B cell (primary cell): ENCODE results near the gene MRPS24.

Experiments
- EZH2 ChIP-seq: IDR thresholded peaks from 2 replicates; pipeline ENCODE4 v1.6.1; 2012; ENCODE audit warnings: borderline replicate concordance, low read depth, mild to moderate bottlenecking, moderate library complexity, low read length; ENCODE audit not compliant: insufficient read depth, poor library complexity, severe bottlenecking
- TF ChIP-seq, protein P1 (sequence below): fragments of 200-600 bp; IDR thresholded peaks from one replicate; pipeline ENCODE4 v1.8.0; 2022; ENCODE audit warnings: antibody characterized with exemption, mild to moderate bottlenecking

DNA sequence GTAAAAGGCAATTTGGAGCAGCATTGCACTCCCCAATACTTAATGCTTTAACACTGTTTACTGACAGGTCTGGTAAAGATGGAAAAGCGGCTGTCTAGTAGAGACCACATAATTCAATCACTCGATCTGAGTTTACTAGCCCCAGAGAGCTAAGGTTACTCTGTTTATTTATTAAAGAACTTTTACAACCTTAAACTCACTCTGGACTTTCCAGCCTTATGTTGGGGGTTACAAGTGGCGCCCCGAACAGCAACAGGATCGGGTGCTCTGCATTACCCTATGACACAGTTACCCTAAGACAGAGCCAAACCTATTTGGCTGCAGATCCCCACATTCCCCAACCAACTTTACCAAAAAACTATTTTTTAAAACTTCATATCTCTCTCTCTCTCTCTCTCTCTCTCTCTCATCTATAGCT is 43.9 kb downstream of the MRPS24 start:
- TF ChIP-seq, protein P1, sequence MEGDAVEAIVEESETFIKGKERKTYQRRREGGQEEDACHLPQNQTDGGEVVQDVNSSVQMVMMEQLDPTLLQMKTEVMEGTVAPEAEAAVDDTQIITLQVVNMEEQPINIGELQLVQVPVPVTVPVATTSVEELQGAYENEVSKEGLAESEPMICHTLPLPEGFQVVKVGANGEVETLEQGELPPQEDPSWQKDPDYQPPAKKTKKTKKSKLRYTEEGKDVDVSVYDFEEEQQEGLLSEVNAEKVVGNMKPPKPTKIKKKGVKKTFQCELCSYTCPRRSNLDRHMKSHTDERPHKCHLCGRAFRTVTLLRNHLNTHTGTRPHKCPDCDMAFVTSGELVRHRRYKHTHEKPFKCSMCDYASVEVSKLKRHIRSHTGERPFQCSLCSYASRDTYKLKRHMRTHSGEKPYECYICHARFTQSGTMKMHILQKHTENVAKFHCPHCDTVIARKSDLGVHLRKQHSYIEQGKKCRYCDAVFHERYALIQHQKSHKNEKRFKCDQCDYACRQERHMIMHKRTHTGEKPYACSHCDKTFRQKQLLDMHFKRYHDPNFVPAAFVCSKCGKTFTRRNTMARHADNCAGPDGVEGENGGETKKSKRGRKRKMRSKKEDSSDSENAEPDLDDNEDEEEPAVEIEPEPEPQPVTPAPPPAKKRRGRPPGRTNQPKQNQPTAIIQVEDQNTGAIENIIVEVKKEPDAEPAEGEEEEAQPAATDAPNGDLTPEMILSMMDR, result no peak
- TF ChIP-seq EZH2, result no peak
